ENCODE results near the gene CHM. TPM values are rescaled to one million over a fixed set of nuclear protein-coding genes. Genes with fewer than 3 reads are reported as not detected.
"Not testable (repeated sequence)": the region's sequence is repeated elsewhere in the genome, so short reads cannot be mapped to it uniquely, and the experiment has no call there.

CHM gene
- total RNA-seq, 1 donor from 2014 or later, result 21.5 TPM

GRCh38 chrX:86002076-86002896 lies 45.1 kb downstream of the CHM start:
- DNase-seq (ENCODE audit: extremely low read depth, low read depth, low spot score), result no peak

- DNase-seq (ENCODE audit: extremely low read depth, low read depth, low spot score), result no peak
Observed at GRCh38 chrX:85998954-85999353, 48.4 kb downstream of the CHM start.

DNA sequence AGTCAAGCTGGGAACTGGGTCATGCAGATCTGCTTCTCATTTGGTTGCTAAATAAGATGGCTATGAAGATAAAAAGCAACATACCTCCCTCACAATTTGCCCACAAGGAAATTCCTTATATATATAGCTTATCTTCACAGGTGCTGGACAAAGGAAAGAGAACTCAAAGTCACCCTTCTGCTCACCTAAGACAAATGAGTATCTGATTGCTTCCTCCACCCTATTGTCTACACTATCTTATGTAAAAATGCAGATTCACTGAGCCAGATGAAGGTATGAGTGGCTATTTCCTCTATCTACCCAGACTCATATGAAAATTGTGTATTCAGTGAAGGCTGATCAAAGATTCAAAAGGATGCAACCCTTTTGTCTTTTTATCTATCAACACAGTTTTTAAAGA lies 50.8 kb downstream of the CHM start:
- DNase-seq (ENCODE audit: extremely low read depth, low read depth, low spot score), result no peak

DNA sequence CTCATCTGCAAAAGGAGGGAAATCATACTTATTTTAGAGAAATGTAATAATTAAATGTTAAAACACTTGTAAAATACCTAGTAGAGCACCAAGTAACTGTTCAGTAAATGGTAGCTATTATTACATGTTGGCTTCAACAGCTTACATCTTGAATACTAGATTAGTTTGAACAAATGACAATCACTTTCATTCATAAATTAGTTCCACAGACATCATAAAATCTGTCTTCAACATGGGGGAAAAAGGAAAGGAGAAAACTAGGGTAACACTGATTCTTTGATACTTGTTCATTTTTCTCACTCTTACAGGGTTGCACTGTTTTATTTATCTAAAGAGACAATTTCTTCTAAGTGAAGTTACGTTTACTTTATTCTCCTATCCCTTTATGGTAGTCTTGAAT lies 51.7 kb downstream of the CHM start:
- DNase-seq (ENCODE audit: extremely low read depth, low read depth, low spot score), result no peak

DNA sequence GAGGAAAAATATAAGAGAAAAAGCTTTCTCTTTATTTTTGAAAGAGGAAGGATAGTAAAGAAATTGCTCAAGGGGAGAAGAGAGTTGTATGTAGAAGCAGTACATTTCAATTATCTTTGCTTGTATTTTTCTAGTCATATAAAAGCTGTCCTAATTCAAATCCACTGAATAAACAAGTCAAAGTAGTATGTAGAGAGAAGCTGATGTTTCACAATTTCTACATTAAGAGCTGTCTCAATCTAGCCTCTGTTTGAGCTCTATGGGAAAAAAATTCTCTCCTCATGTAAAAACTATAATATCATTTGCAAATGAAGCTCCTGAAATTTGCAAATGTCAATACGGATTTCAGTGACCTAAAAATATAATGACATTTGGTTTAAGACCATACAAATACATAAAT lies 52.6 kb downstream of the CHM start:
- no peak for DNase-seq (ENCODE audit: extremely low read depth, low read depth, low spot score)

DNA sequence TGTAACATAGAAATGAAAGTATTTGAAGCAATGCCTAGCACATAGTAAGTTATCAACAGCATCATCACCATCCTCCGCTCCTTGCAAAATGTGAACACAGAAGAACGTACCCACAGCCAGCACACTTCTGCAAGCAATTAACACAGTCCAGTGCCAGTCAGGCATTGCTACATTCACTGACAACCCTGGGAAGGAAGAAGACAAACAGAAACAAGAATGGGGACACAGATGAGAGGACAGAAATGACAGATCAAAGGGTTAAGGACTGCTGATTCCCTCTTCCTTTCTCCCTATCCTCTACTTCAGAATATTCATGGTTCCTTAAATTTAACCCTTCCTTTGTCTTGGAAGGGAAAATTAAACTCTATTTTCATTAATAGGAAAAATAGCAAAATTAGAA lies 53.1 kb downstream of the CHM start:
- no peak for DNase-seq (ENCODE audit: extremely low read depth, low read depth, low spot score)

GRCh38 chrX:85993539-85994197 lies 53.7 kb downstream of the CHM start:
- no peak for DNase-seq (ENCODE audit: extremely low read depth, low read depth, low spot score)

GRCh38 chrX:85992811-85993229 lies 54.5 kb downstream of the CHM start:
- DNase-seq (ENCODE audit: extremely low read depth, low read depth, low spot score), result no peak

DNA sequence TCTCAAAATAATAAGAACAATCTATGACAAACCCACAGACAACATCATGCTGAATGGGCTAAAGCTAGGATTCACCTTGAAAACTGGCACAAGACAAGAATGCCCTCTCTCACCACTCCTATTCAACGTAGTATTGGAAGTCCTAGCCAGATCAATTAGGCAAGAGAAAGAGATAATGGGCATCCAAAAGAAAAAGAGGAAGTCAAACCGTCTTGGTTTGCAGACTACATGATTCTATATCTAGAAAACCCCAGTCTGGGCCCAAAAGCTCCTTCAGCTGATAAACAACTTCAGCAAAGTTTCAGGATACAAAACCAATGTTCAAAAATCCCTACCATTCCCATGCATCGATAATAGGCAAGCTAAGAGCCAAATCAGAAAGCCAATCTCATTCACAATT lies 59.0 kb downstream of the CHM start:
- DNase-seq (ENCODE audit: extremely low read depth, low read depth, low spot score), result no peak

DNA sequence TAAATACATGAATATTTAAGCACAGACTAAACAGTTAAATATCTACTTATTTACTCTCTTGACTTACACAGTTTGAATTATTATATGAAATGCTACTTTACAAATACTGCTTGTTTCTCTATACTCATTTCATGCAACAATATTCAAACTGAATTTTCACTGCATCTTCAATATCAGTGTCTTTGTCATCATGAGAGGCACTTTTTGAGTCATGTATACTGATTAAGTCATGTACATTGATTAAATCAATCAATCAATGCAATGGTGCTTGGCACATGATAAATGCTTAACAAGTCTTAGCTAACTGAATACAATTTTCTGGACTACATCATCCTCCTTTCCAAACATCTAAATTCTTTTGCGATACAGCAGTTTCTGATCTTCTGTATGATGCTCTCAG lies 67.1 kb downstream of the CHM start:
- no peak for DNase-seq (ENCODE audit: extremely low read depth, low read depth, low spot score)

DNA sequence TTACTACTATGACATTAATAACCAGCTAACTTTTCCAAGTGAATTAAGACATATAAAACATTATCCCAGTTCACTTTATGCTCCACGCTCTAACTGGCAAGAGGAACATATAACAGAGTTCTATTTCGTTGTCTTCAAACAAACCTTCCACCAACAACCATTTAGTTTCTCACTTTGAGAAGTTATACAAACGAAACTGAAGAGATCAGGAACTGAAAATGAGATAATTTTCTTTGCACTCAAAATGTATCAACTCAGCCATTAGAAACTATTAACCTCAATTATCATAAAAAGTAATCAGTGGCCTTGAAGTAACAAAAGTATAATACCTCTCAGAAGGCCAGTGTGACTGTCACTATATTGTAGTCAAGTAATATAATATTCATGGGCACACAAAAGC lies 70.1 kb downstream of the CHM start:
- no peak for DNase-seq (ENCODE audit: extremely low read depth, low read depth, low spot score)

DNA sequence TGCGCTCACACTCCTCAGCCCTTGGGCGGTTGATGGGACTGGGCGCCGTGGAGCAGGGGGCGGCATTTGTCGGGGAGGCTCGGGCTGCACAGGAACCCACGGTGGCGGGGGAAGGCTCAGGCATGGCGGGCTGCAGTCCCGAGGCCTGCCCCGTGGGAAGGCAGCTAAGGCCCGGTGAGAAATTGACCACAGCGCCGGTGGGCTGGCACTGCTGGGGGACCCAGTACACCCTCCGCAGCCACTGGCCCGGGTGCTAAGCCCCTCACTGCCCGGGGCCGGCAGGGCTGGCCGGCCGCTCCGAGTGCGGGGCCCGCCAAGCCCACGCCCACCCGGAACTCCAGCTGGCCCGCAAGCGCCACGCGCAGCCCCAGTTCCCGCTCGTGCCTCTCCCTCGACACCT lies 75.0 kb downstream of the CHM start:
- DNase-seq (ENCODE audit: extremely low read depth, low read depth, low spot score), result not testable (repeated sequence)

GRCh38 chrX:85964744-85965143 lies 82.6 kb downstream of the CHM start:
- no peak for DNase-seq (ENCODE audit: extremely low read depth, low read depth, low spot score)

GRCh38 chrX:85963736-85964135 lies 83.6 kb downstream of the CHM start:
- no peak for DNase-seq (ENCODE audit: extremely low read depth, low read depth, low spot score)

DNA sequence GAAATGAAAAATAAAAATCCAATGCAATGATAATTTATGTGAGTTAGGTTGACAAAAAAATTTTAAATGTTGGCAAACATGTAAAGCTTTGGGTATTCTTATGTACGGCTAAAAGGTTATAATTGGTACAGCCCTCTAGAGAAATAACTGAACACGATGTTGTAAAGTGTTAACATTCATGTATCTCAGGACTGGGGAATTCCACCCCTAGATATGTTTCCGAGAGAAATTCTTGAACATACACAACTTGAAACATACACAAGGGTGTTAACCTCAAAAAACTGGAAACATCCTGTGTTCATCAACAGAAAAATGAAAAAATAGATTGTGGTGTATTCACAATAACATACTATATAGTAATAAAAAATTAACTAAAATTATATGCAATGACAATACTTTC lies 91.8 kb downstream of the CHM start:
- no peak for DNase-seq (ENCODE audit: extremely low read depth, low read depth, low spot score)

DNA sequence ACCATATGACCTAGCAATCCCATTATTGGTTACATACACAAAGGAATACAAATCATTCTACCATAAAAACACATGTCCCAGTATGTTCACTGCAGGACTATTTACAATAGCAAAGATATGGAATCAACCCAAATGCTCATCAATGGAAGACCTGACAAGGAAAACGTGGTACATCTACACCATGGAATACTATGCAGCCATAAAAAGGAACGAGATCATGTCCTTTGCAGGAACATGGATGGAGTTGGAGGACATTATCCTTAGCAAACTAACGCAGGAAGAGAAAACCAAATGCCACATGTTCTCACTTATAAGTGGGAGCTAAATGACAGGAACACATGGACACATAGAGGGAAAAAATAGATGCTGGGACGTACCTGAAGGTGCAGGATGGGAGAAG lies 102.6 kb downstream of the CHM start:
- DNase-seq (ENCODE audit: extremely low read depth, low read depth, low spot score), result not testable (repeated sequence)

DNA sequence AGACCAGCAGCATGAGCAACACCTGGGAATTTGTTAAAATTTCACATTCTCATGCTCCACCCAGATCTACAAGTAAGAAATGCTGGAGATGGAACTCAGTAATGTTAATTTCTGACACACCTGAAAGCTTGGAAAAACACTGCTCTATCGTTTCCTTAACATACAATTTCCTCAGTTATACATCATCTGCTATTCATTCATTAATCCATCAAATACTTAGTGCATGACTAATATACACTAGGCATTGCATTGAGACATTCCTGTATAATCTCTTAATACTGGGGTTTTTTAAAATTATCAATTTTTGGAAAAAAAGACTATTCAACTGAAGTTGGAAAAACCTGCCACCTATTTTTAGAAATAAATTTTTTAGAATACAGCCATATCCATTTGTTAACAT lies 106.1 kb downstream of the CHM start:
- DNase-seq (ENCODE audit: extremely low read depth, low read depth, low spot score), result no peak

DNA sequence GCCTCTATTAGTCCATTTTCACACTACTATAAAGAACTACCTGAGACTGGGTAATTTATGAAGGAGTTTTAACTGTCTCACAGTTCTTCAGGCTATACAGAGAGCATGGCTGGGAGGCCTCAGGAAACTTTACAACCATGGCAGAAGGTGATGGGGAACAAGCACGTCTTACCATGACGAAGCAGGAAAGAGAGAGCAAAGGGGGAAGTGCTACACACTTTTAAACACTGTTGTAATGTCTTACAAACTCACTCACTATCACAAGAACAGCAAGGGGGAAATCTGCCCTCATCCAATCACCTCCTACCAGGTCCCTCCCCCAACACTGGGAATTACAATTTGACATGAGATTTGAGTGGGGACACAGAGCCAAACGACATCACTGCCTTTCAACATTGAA lies 107.4 kb downstream of the CHM start:
- not testable (repeated sequence) for DNase-seq (ENCODE audit: extremely low read depth, low read depth, low spot score)

DNA sequence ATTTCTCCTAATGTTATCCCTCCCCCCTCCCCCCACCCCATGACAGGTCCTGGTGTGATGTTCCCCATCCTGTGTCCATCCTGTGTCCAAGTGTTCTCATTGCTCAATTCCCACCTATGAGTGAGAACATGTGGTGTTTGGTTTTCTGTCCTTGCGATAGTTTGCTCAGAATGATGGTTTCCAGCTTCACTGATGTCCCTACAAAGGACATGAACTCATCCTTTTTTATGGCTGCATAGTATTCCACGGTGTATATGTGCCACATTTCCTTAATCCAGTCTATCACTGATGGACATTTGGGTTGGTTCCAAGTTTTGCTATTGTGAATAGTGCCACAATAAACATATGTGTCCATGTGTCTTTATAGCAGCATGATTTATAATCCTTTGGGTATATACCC lies 113.0 kb downstream of the CHM start:
- not testable (repeated sequence) for DNase-seq (ENCODE audit: extremely low read depth, low read depth, low spot score)

DNA sequence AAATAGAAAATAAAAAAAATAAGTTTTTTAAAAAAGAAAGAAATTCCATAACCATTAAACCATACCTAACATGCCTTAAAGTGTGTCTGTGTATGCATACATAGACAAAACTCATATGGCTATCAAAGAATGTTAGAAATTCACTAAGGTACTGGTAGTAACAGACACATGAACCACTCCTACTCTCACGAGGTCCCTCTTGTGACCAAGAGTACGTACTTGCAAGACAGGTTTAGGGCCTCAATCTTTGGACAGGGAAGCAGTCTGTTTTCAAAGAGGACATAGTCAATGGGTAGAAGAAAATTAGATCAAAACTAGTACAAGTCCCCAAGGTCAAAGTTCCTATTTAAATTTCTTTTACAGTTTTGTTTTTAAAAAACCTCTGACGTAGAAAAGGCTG lies 117.3 kb downstream of the CHM start:
- no peak for DNase-seq (ENCODE audit: extremely low read depth, low read depth, low spot score)

DNA sequence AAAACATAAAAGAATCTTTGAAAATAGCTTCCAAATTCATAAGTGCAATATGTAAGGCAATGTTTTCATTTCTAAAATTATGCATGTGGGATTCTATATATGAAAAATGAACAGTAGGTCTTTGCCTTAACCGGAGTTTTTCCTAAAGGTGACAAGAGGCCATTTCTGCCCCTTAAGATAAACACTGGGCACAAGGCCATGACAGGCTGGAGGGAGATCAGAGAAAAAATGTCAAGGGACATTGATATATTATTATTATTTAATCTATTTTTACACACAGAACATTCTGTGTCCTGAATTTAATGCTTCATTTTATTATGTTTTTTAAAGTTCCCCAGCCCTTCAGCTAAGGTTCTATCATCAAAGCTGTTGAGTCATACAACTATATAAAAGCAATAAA lies 118.8 kb downstream of the CHM start:
- no peak for DNase-seq (ENCODE audit: extremely low read depth, low read depth, low spot score)

DNA sequence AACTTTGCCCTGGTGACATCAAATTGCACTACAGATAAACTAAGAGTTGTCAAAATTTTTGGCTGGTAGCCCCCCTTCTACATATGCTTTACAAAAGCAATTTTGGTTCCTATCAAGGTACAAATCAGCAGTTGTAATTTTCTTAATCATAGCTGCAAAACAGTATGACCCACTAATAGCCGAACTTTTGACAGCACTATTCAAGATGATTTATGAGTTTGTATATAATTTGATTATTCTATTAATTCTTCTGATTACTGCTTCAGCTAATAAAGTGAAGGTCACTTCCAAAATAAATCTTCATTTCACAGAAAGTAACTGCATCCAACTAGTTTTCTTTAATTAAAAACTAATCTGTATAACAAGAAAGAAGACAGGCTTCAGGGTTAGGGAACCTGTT lies 119.6 kb downstream of the CHM start:
- DNase-seq (ENCODE audit: extremely low read depth, low read depth, low spot score), result no peak
